ENCODE measurements around the gene PLA2G15. TPM values are rescaled to one million over a fixed set of nuclear protein-coding genes. Genes with fewer than 3 reads are reported as not detected.

The PLA2G15 gene
- total and polyA plus RNA-seq, 2 experiments from 2014 or later: 3.1 to 14.8 TPM

- no peaks in the 10 kb centered on the region for H3K9me2 ChIP-seq (ENCODE audit: insufficient read depth)
- peaks cover 13% of the 10 kb centered on the region for H4K20me1 ChIP-seq (replicated peaks; ENCODE audit: insufficient read depth)
- Mint-ChIP-seq H3K4me1 (peaks cover 7% of the 10 kb centered on the region), H3K27me3 (ENCODE audit: insufficient read depth, low read depth, poor library complexity) (peaks cover 5% of the 10 kb centered on the region), H3K4me3 (no peak overlapping the region), H3K27ac (peak overlapping the region; percentile 66; the same call in 1 of the 2 replicates), H3K9me3 (no peaks in the 10 kb centered on the region), H3K36me3 (ENCODE audit: low read depth) (peaks cover 29% of the 10 kb centered on the region)
- H3K27ac ChIP-seq (ENCODE audit: low read depth): no peak overlapping the region
- H3K79me2 ChIP-seq (replicated peaks; ENCODE audit: insufficient read depth): peaks cover 44% of the 10 kb centered on the region
- no peak for DNase-seq (ENCODE audit: low spot score)
- no peak overlapping the region for H2AFZ ChIP-seq
- no peak overlapping the region for H3K4me2 ChIP-seq
- no peak overlapping the region for H3K4me3 ChIP-seq
- peaks cover 11% of the 10 kb centered on the region for H3K4me1 ChIP-seq (ENCODE audit: insufficient read depth)
- no peaks in the 10 kb centered on the region for H3K36me3 ChIP-seq (ENCODE audit: insufficient read depth)
- TF ChIP-seq, protein P1, sequence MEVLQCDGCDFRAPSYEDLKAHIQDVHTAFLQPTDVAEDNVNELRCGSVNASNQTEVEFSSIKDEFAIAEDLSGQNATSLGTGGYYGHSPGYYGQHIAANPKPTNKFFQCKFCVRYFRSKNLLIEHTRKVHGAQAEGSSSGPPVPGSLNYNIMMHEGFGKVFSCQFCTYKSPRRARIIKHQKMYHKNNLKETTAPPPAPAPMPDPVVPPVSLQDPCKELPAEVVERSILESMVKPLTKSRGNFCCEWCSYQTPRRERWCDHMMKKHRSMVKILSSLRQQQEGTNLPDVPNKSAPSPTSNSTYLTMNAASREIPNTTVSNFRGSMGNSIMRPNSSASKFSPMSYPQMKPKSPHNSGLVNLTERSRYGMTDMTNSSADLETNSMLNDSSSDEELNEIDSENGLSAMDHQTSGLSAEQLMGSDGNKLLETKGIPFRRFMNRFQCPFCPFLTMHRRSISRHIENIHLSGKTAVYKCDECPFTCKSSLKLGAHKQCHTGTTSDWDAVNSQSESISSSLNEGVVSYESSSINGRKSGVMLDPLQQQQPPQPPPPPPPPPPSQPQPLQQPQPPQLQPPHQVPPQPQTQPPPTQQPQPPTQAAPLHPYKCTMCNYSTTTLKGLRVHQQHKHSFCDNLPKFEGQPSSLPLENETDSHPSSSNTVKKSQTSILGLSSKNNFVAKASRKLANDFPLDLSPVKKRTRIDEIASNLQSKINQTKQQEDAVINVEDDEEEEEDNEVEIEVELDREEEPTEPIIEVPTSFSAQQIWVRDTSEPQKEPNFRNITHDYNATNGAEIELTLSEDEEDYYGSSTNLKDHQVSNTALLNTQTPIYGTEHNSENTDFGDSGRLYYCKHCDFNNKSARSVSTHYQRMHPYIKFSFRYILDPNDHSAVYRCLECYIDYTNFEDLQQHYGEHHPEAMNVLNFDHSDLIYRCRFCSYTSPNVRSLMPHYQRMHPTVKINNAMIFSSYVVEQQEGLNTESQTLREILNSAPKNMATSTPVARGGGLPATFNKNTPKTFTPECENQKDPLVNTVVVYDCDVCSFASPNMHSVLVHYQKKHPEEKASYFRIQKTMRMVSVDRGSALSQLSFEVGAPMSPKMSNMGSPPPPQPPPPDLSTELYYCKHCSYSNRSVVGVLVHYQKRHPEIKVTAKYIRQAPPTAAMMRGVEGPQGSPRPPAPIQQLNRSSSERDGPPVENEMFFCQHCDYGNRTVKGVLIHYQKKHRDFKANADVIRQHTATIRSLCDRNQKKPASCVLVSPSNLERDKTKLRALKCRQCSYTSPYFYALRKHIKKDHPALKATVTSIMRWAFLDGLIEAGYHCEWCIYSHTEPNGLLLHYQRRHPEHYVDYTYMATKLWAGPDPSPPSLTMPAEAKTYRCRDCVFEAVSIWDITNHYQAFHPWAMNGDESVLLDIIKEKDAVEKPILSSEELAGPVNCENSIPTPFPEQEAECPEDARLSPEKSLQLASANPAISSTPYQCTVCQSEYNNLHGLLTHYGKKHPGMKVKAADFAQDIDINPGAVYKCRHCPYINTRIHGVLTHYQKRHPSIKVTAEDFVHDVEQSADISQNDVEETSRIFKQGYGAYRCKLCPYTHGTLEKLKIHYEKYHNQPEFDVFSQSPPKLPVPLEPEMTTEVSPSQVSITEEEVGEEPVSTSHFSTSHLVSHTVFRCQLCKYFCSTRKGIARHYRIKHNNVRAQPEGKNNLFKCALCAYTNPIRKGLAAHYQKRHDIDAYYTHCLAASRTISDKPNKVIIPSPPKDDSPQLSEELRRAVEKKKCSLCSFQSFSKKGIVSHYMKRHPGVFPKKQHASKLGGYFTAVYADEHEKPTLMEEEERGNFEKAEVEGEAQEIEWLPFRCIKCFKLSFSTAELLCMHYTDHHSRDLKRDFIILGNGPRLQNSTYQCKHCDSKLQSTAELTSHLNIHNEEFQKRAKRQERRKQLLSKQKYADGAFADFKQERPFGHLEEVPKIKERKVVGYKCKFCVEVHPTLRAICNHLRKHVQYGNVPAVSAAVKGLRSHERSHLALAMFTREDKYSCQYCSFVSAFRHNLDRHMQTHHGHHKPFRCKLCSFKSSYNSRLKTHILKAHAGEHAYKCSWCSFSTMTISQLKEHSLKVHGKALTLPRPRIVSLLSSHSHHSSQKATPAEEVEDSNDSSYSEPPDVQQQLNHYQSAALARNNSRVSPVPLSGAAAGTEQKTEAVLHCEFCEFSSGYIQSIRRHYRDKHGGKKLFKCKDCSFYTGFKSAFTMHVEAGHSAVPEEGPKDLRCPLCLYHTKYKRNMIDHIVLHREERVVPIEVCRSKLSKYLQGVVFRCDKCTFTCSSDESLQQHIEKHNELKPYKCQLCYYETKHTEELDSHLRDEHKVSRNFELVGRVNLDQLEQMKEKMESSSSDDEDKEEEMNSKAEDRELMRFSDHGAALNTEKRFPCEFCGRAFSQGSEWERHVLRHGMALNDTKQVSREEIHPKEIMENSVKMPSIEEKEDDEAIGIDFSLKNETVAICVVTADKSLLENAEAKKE (CRISPR knock-in tag; IDR thresholded peaks at IDR 0.05): no peak
- TF ChIP-seq STAT1 (IDR thresholded peaks at IDR 0.05; ENCODE audit: unreplicated experiment): no peak
- TF ChIP-seq, protein P2, sequence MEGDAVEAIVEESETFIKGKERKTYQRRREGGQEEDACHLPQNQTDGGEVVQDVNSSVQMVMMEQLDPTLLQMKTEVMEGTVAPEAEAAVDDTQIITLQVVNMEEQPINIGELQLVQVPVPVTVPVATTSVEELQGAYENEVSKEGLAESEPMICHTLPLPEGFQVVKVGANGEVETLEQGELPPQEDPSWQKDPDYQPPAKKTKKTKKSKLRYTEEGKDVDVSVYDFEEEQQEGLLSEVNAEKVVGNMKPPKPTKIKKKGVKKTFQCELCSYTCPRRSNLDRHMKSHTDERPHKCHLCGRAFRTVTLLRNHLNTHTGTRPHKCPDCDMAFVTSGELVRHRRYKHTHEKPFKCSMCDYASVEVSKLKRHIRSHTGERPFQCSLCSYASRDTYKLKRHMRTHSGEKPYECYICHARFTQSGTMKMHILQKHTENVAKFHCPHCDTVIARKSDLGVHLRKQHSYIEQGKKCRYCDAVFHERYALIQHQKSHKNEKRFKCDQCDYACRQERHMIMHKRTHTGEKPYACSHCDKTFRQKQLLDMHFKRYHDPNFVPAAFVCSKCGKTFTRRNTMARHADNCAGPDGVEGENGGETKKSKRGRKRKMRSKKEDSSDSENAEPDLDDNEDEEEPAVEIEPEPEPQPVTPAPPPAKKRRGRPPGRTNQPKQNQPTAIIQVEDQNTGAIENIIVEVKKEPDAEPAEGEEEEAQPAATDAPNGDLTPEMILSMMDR (conservative IDR thresholded peaks at IDR 0.05; ENCODE audit: low read depth in 2 of 2): no peak
- TF ChIP-seq EZH2 (IDR thresholded peaks at IDR 0.05; ENCODE audit: low read depth, unreplicated experiment): no peak
- no peak for TF ChIP-seq CREB1 (CRISPR knock-in tag; IDR thresholded peaks at IDR 0.05; ENCODE audit: low read depth)
- TF ChIP-seq, protein P3, sequence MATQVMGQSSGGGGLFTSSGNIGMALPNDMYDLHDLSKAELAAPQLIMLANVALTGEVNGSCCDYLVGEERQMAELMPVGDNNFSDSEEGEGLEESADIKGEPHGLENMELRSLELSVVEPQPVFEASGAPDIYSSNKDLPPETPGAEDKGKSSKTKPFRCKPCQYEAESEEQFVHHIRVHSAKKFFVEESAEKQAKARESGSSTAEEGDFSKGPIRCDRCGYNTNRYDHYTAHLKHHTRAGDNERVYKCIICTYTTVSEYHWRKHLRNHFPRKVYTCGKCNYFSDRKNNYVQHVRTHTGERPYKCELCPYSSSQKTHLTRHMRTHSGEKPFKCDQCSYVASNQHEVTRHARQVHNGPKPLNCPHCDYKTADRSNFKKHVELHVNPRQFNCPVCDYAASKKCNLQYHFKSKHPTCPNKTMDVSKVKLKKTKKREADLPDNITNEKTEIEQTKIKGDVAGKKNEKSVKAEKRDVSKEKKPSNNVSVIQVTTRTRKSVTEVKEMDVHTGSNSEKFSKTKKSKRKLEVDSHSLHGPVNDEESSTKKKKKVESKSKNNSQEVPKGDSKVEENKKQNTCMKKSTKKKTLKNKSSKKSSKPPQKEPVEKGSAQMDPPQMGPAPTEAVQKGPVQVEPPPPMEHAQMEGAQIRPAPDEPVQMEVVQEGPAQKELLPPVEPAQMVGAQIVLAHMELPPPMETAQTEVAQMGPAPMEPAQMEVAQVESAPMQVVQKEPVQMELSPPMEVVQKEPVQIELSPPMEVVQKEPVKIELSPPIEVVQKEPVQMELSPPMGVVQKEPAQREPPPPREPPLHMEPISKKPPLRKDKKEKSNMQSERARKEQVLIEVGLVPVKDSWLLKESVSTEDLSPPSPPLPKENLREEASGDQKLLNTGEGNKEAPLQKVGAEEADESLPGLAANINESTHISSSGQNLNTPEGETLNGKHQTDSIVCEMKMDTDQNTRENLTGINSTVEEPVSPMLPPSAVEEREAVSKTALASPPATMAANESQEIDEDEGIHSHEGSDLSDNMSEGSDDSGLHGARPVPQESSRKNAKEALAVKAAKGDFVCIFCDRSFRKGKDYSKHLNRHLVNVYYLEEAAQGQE (IDR thresholded peaks at IDR 0.05; ENCODE audit: unreplicated experiment): no peak
- TF ChIP-seq NANOG (IDR thresholded peaks at IDR 0.05; ENCODE audit: borderline replicate concordance): no peak
- no peak for TF ChIP-seq EZH2phosphoT487 (IDR thresholded peaks at IDR 0.05; ENCODE audit: unreplicated experiment)
- H3F3A ChIP-seq (replicated peaks; ENCODE audit: low read depth): no peaks in the 10 kb centered on the region
- ATAC-seq: no peak
- H3K27me3 ChIP-seq (ENCODE audit: insufficient read depth): no peaks in the 10 kb centered on the region
These were observed 28.3 kb downstream of the PLA2G15 start for GRCh38 chr16:68273459-68273858.

Data from GM23338 (cell line).